ENCODE measurements around the gene CYP3A4.
"Not testable (repeated sequence)": the region's sequence is repeated elsewhere in the genome, so short reads cannot be mapped to it uniquely, and the experiment has no call there.

CYP3A4 gene

DNA sequence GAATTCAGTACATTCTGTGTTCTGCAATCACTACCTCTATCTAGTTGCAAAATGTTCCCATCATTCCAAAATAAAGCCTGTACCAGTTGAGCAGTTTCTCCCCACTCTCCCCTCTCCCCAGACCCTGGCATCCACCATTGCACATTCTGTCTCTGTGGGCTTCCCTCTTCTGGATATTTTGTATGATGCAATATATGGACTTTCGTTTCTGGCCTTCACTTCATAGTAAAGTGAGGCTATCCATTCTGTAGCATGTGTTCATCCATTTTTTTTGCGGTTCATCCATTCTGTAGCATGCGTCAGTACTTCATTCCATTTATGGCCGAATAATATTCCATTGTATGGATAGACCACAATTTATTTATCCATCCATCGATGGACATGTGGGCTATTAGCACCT, 9.5 kb upstream of the CYP3A4 start:
- in situ Hi-C loops (cut with HindIII; ENCODE audit: low sequenced_read_pairs) = no loop called here

DNA sequence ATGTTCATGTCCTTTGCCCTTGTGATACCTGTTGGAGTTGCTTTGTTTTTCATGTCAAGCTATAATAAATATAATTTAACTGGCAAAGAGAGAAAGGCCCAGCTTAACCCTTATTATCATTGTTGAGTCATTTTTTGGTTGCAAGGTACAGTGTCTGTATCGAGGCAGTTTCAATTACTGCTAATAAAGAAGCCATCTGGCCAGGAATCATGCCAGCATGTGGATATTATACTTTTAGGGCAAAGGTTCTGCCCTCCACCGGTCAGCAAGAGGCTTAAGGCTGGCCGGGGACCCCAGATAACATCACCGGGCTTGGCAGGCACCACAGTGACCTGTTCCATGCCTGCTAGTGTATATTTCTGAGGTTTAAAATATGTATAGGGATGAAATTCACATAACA, 9.0 kb upstream of the CYP3A4 start:
- in situ Hi-C loops (cut with HindIII; ENCODE audit: low sequenced_read_pairs) = no loop called here

DNA sequence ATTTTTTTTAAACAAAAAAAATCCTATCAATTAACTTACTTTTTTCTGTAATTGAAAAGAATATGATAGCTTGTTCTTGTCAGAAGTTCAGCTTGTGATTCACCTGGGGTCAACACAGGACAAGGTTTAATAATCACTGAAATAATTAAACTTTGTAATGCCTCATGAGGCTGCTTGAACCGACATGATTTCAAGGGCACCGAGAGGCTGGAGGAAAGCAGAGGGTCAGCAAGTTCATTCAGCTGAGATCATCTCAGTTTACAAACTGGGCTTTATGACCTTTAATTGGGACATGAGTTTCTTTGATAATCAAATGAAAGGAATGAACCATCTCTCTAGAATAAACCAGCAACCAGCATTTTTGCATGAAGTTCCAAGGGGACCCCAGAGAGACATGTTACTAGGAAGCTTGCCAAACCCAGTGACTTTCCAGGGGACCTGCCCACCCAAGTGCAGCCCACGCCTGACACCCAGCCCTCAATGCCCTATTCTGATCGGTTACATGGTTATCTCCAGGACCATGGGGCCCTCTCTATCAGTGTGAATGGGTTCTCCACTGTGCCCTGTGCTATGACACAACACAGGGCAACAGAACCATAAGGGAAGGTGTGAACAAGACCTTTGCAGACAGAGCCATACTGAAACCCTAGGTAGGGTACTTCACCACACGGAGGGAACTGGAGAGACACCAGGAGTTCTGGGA, 7.8 kb upstream of the CYP3A4 start:
- in situ Hi-C loops (cut with HindIII; ENCODE audit: low sequenced_read_pairs) = no loop called here

DNA sequence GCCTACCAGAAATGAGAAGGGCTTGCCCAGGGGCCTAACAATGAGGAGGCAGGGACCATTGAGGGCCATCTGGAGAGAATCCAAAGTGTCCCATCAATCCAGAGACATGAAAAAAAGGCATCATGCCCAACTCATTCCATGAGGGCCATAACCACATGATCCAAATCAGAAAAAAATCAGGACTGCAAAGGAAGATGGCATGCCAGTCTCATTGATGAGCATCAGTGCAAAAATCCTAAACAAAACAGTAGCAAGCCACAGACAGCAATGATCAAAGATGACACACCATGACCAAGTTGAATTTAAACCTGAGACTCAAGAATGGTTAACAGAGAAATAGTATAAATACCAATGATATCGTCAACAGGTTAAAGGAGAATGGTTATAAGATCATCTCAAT, 7.0 kb upstream of the CYP3A4 start:
- in situ Hi-C loops (cut with HindIII; ENCODE audit: low sequenced_read_pairs) = no loop called here

DNA sequence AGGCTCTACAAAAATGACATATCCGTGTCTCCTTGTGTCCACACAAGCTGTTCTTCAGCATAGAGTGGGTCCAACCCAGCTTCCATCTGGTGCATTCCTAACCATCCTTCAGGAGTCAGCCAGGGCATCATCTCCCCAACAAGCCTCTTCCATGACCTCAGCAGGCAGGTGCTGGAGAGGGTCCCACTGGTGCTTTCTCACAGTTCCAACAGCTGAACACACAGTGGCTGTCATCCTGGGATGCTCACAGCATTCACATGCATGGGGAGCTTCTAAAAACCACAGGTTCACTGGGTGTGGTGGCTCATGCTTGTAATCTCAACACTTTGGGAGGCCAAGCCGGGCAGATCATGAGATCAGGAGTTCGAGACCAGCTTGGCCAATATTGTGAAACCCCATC, 6.4 kb upstream of the CYP3A4 start:
- in situ Hi-C loops (cut with HindIII; ENCODE audit: low sequenced_read_pairs) = no loop called here

DNA sequence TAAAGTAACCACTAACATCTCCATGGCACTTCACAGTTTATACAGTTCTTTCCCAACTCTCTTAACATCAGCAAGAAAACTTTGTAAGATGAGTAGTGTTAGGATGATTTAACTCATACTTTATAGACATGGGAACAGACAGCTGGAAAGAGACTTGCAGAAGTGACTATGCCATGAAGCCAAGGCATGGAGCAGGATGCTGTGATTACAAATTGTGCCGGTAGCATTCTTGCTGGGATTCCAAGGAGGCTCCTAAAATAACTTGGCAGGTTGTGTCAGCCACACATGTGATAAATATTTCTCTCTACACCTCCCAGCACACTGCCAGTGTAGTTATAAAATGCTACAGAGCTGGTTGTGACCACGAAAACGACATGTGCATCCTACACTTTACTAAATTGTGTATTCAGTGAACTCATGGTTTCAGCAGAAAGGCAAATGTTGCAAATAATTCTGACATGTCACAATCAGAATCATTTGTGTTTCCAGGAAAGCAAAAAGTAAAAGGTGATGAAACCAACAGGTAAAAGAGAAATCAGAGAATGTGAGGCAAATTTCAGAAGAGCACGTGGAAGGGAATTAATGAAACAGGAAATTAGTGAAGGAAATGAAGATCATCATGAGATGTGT, 5.6 kb upstream of the CYP3A4 start:
- in situ Hi-C loops (cut with HindIII; ENCODE audit: low sequenced_read_pairs) = no loop called here

DNA sequence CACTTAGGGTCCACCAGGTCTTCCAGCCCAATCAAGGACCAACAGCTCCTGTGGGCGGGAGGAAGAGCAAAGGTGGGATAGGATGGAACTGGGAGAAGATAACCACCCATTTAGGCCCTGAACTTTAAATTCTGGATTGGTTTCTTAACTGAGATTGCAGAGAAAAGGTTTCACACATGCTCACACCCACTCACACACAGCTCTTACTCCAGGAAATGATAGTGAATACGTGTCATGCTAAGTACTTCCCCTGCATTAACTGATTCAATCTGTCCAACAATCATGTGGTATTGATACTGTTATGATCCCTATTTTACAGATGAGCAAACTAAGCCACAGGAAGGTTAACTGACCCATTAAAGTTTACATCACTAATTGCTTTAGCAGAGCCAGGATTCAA, 4.6 kb upstream of the CYP3A4 start:
- in situ Hi-C loops (cut with HindIII; ENCODE audit: low sequenced_read_pairs) = no loop called here

DNA sequence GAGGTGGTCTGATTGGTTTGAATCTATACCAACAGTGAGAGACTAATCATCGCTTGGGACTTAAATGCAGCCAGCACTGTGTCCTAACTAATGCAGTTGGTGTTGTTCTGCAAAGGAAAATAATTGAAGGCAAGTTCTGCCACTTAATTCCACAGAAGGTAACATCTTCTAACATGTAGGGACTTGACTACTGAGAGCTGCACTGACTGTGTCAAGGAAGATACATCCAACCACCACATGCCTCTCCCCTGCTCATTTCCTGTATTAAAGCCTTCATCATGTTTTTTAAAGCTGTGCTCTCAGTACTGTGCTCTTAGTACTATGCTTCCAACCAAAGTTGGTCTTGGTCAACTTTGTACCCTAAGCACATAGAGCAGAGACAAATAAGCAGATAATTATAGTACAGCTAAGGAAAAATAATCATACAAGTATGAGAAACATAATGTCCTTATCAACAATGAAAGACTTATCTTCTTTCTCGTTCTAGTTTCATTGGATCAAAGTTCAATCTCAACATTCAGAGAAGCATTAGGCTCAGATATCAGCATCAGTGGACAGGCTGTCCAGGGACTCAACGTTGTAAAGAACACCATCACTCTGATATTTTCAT, 2.8 kb upstream of the CYP3A4 start:
- in situ Hi-C loops (cut with HindIII; ENCODE audit: low sequenced_read_pairs) = no loop called here

DNA sequence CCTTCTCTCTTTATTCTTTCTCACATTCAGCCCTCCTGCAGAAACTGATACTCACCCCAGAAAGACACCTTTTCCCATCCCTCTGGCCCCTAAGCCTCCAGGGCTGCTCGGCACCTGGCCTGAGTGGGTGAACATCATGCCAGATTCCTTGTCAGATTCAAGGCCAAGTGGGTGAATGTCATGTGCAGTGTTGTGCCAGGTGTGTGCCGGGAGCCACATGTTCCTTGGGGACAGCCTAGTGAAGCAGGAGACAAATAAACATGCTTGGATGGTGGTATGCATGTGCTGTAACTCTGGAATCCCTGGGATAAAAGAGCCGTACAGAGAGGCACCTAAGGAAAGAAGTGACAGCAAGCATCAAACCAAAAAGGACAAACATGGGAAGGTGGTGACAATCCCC, 1.7 kb upstream of the CYP3A4 start:
- in situ Hi-C loops (cut with HindIII; ENCODE audit: low sequenced_read_pairs) = not testable (repeated sequence)

DNA sequence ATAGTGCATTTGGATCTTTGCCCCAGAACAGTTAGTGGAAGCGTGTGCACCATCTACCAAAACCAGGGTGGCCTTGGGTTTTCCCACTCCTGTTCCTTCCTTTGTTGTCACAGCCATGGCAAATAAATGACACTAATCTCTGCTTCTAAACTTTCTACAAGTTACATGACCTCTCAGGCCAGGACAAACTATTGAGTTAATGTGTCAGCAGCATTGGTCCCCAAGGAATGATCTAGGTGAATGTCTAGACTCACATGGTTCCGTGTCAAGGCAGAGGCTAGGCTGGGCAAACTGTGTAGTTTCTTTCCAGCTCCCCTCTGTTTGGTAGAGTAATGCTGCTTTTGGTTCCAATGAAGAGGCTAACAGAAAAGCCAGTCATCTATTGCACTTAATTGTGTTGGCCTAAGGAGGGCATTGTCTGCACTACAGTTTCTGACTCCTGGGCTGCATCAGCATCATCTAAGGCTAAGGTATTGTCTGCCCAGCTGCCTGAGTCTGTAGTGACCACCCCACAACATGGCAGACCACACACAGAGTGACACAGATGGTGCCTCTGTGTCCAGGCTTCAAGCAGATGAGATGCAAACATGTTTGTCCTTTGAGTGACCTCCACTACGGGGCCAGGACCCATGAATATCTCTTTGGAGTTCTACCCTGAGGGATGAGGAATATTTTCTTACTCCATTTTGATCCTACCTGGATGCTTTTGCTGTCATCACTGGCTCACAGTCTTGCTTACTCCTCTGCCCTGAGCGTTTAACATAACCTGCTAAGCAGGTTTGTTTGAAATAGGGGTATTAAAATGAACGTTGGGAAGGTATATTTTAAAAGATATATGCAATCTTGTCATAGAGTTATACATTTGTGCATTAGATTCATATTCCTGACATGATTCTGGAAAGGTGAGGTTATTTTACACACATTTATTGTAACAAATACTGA, 1.7 kb downstream of the CYP3A4 start:
- in situ Hi-C loops (cut with HindIII; ENCODE audit: low sequenced_read_pairs) = no loop called here

DNA sequence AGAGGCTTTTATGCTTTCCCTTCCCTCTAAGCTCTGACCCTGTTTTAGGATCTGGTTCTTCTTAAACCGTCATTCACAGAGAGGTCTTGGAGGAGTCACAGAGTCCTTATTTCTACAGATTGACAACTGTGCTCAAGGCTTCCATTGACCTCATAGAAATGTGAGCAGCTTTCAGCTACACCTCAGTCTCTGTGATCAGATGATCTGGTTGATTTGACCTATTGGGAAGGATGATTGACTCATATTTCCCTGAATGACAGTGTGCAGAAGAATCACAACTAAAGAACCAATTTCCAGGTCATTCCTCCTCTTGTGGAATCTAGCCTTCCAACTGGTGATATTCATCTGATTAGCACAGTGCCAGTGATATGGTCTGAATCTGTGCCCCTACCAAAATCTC, 3.4 kb downstream of the CYP3A4 start:
- in situ Hi-C loops (cut with HindIII; ENCODE audit: low sequenced_read_pairs) = no loop called here

DNA sequence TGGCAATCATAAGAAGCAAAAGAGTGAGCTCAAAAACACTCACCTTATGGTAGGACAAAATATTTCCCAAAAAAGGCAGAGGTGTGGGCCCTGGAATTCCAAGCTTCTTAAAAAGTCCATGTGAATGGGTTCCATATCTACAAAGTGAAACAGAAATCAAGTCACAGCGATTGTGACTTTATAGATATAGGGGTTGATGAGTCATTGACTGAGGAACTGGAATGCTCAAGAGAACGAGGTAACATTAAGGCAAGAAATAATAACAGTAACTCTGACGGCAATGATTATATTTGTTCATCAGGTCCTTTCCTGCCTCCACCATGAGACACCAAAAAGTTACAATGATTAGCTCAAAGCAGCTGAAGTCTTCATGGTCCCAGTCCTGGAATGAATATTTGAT, 4.0 kb downstream of the CYP3A4 start:
- in situ Hi-C loops (cut with HindIII; ENCODE audit: low sequenced_read_pairs) = no loop called here

DNA sequence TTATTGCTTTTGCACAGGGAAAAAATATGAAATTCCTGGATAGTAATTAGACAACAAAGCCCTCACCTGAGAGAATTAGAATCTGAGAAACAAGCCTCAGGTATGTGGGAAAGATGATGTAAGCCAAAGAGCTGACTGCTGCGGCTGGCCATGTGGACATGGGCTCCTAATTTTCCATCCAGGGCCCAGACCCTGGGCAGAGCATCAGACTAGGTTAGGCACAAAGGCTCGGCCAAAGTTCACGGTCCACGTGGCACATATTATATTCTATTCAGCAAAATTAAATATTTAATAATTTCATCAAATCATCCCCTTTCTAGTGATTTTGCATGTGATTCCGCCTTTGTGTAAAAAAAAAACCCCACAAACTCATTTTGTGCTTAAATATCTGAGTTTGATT, 5.1 kb downstream of the CYP3A4 start:
- in situ Hi-C loops (cut with HindIII; ENCODE audit: low sequenced_read_pairs) = no loop called here

DNA sequence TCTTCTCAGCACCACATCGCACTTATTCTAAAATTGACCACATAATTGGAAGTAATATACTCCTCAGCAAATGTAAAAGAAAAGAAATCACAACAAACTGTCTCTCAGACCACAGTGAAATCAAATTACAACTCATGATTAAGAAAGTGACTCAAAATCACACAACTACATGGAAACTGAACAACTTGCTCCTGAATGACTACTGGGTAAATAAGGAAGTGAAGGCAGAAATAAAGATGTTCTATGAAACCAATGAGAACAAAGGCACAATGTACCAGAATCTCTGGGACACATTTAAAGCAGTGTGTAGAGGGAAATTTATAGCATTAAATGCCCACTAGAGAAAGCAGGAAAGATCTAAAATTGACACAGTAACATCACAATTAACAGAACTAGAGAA, 10.6 kb downstream of the CYP3A4 start:
- in situ Hi-C loops (cut with HindIII; ENCODE audit: low sequenced_read_pairs) = not testable (repeated sequence)

DNA sequence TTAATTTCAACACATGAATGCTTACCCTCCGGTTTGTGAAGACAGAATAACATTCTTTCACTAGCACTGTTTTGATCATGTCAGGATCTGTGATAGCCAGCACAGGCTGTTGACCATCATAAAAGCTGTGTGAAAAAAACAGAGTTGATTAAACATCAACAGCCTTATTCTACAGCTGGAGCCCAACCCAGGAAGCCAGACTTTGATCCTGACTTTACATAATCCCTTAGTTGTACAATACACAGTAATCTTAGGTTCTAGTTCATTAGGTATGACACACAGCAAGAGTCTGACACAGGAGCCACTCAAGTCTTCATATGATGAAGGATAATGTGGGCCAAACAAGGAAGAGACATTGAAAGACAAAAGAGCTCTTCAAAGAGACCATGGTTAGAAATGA, 11.4 kb downstream of the CYP3A4 start:
- in situ Hi-C loops (cut with HindIII; ENCODE audit: low sequenced_read_pairs) = no loop called here

DNA sequence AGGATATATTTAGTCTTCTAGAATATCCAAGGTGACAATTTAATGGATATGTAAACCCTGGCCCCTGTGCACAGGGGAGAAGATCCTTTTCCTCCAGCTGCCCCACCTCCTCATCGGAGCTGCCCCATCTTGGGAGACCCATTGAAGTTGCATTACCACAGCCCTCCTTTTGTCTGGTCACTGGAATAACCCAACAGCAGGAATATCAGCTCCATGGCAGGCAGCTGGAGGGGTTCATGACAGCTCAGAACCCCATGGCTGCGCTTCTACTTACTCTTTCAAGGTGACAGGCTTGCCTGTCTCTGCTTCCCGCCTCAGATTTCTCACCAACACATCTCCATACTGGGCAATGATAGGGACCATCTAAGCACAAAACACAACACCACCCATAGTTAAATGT, 14.5 kb downstream of the CYP3A4 start:
- in situ Hi-C loops (cut with HindIII; ENCODE audit: low sequenced_read_pairs) = not testable (repeated sequence)

DNA sequence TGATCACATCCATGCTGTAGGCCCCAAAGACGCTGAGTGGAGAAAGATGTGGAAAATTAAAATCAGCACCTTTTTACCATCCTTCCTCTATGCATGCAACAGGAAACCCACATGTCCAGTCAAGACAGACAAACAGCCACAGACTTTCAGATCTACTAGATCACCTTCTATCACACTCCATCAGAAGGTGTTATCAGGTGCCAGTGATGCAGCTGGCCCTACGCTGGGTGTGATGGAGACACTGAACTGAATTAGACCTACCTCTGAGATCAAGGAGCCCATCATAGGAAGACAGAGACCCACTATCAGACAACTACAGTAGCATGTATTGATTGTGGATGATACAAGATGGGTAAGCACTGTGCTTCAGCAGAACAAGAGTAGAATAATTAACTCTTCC, 15.5 kb downstream of the CYP3A4 start:
- in situ Hi-C loops (cut with HindIII; ENCODE audit: low sequenced_read_pairs) = no loop called here

DNA sequence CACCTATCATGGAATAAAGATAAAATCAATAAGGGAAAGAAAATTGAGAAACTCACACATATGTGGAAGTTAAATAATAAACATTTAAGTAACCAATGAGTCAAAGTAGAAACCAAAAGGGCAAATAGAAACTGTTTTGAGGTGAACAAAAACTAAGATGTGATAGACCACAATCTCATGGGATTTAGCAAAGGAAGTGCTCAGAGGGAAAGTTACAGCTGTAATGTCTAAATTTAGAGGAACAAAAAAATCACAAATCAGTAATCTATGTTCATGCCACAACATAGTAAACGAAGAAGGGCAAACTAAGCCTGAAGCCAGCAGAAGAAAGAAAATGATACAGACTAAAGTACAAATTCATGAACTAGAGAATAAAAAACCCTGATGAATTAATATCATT, 16.3 kb downstream of the CYP3A4 start:
- in situ Hi-C loops (cut with HindIII; ENCODE audit: low sequenced_read_pairs) = no loop called here

DNA sequence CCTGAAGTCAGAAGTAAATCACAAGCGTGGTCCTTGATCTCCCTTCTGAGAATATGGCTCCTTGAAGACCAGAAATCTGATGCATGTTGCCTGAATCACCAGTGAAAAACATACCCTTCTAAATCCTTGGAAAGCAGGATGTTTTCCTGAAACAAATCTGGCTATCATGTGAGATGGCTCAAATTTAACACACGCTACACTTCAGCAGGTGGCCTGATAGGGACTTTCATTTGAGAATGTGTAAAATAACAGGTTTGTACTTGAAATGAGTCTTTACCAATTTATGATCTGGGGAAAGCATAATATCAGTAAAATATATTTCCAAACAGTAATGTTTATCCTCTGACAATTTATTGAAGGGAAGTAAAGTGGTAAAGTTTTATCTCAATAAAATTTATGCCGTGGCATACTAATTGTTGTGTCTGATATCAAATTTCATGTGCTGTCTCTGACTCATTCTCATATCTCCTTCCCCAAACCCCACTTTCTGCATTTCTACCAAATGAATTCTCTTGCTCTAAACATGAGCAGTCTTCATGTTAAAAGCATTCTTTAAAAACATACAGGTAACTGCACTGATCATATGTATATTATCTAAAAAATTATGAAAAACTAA, 17.4 kb downstream of the CYP3A4 start:
- in situ Hi-C loops (cut with HindIII; ENCODE audit: low sequenced_read_pairs) = no loop called here

DNA sequence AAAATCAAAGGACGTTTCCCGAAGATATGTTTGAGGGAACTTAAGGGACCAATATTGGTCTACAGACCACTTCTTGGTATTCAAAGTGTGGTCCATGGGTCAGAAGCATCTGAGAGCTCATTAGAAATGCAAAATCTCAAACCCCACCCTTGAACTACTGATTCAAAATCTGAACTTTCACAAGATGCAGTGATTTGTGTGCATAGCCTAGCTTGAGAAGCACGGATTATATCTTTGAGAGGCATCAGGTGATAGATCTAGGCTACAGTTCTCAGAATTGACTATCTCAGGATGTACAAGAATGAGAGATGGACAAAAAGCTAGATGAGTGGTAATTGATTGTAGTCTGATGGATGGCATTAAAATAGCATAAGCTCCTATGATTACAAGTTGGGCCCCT, 19.5 kb downstream of the CYP3A4 start:
- in situ Hi-C loops (cut with HindIII; ENCODE audit: low sequenced_read_pairs) = no loop called here
